Measurements from ENCODE around the gene TRIM56. TPM values are rescaled to one million over a fixed set of nuclear protein-coding genes. Genes with fewer than 3 reads are reported as not detected.

TRIM56 gene
- total and polyA plus RNA-seq, 9 of the 15 experiments (the other 6 are each of a cell fraction or from before 2014, with no cell fraction given), result 2.0 to 29.7 (median 11.6) TPM

DNA sequence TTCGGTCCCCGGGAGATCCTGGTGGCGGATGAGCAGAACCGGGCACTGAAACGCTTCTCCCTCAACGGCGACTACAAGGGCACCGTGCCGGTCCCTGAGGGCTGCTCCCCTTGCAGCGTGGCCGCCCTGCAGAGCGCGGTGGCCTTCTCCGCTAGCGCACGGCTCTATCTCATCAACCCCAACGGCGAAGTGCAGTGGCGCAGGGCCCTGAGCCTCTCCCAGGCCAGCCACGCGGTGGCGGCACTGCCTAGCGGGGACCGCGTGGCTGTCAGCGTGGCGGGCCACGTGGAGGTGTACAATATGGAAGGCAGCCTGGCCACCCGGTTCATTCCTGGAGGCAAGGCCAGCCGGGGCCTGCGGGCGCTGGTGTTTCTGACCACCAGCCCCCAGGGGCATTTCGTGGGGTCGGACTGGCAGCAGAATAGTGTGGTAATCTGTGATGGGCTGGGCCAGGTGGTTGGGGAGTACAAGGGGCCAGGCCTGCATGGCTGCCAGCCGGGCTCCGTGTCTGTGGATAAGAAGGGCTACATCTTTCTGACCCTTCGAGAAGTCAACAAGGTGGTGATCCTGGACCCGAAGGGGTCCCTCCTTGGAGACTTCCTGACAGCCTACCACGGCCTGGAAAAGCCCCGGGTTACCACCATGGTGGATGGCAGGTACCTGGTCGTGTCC is 3.7 kb downstream of the TRIM56 start (continued):
- TF ChIP-seq, protein P1, sequence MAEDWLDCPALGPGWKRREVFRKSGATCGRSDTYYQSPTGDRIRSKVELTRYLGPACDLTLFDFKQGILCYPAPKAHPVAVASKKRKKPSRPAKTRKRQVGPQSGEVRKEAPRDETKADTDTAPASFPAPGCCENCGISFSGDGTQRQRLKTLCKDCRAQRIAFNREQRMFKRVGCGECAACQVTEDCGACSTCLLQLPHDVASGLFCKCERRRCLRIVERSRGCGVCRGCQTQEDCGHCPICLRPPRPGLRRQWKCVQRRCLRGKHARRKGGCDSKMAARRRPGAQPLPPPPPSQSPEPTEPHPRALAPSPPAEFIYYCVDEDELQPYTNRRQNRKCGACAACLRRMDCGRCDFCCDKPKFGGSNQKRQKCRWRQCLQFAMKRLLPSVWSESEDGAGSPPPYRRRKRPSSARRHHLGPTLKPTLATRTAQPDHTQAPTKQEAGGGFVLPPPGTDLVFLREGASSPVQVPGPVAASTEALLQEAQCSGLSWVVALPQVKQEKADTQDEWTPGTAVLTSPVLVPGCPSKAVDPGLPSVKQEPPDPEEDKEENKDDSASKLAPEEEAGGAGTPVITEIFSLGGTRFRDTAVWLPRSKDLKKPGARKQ (CRISPR knock-in tag; IDR thresholded peaks at IDR 0.05), result no peak
- TF ChIP-seq CREBBP (IDR thresholded peaks at IDR 0.05; ENCODE audit: low read depth, low read length) (no peak), HOXB6 (CRISPR knock-in tag; IDR thresholded peaks at IDR 0.05; ENCODE audit: borderline replicate concordance) (no peak), MTF1 (CRISPR knock-in tag; IDR thresholded peaks at IDR 0.05; ENCODE audit: borderline replicate concordance) (no peak), FOXK2 (conservative IDR thresholded peaks at IDR 0.05 in 1 of 2, IDR thresholded peaks at IDR 0.05 in 1 of 2; ENCODE audit: low read depth in 2 of 2) (no peak), YBX1 (IDR thresholded peaks at IDR 0.05) (no peak), CHD4 (IDR thresholded peaks at IDR 0.05; ENCODE audit: insufficient read depth, insufficient replicate concordance, low read depth, low read length, poor library complexity, severe bottlenecking) (no peak), RBFOX2 (IDR thresholded peaks at IDR 0.05; ENCODE audit: low read depth, low read length) (peak; percentile 75), NFATC3 (IDR thresholded peaks at IDR 0.05) (no peak), RHOXF2B (CRISPR knock-in tag; conservative IDR thresholded peaks at IDR 0.05) (no peak), ARID2 (IDR thresholded peaks at IDR 0.05) (no peak), SPI1 (IDR thresholded peaks at IDR 0.05; ENCODE audit: borderline replicate concordance, low read depth, low read length) (no peak), POLR2G (IDR thresholded peaks at IDR 0.05; ENCODE audit: low read depth, low read length) (peak; percentile 75; the same call in 1 of the 2 replicates), CBX2 (IDR thresholded peaks at IDR 0.05; ENCODE audit: insufficient read depth, low read length, poor library complexity, severe bottlenecking) (no peak), HMG20B (CRISPR knock-in tag; IDR thresholded peaks at IDR 0.05) (no peak)
- TF ChIP-seq, protein P2, sequence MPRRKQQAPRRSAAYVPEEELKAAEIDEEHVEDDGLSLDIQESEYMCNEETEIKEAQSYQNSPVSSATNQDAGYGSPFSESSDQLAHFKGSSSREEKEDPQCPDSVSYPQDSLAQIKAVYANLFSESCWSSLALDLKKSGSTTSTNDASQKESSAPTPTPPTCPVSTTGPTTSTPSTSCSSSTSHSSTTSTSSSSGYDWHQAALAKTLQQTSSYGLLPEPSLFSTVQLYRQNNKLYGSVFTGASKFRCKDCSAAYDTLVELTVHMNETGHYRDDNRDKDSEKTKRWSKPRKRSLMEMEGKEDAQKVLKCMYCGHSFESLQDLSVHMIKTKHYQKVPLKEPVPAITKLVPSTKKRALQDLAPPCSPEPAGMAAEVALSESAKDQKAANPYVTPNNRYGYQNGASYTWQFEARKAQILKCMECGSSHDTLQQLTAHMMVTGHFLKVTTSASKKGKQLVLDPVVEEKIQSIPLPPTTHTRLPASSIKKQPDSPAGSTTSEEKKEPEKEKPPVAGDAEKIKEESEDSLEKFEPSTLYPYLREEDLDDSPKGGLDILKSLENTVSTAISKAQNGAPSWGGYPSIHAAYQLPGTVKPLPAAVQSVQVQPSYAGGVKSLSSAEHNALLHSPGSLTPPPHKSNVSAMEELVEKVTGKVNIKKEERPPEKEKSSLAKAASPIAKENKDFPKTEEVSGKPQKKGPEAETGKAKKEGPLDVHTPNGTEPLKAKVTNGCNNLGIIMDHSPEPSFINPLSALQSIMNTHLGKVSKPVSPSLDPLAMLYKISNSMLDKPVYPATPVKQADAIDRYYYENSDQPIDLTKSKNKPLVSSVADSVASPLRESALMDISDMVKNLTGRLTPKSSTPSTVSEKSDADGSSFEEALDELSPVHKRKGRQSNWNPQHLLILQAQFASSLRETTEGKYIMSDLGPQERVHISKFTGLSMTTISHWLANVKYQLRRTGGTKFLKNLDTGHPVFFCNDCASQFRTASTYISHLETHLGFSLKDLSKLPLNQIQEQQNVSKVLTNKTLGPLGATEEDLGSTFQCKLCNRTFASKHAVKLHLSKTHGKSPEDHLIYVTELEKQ (CRISPR knock-in tag; IDR thresholded peaks at IDR 0.05), result no peak

All from K562 (cell line).